Measurements from ENCODE around the gene PSMD3.

PSMD3 gene

DNA sequence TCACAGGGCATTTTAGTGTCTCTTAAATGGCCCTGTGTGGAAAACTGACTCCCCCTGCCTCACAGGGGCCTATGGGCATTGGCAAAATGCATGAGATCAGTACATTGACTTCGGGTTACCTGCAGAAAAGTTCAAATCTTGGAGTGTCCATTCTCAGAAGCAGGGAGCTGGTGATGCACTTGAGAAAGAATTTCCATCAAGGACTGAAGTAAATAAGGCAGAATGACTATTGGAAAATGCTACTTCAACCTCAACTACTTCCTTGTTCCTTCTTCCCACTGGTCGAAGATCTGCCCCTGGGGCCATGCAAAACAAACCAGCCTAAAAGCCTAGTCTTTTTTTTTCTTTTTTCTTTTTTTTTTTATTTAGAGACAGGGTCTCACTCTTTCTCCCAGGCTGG lies 31.6 kb upstream of the PSMD3 start:
- no peak for DNase-seq (ENCODE audit: low spot score)
- in situ Hi-C loops (cut with MboI; ENCODE audit: low pct_unique_long_range_greater_than_20kb, low sequenced_read_pairs, unreplicated experiment): no loop called here
- TF ChIP-seq, protein P1, sequence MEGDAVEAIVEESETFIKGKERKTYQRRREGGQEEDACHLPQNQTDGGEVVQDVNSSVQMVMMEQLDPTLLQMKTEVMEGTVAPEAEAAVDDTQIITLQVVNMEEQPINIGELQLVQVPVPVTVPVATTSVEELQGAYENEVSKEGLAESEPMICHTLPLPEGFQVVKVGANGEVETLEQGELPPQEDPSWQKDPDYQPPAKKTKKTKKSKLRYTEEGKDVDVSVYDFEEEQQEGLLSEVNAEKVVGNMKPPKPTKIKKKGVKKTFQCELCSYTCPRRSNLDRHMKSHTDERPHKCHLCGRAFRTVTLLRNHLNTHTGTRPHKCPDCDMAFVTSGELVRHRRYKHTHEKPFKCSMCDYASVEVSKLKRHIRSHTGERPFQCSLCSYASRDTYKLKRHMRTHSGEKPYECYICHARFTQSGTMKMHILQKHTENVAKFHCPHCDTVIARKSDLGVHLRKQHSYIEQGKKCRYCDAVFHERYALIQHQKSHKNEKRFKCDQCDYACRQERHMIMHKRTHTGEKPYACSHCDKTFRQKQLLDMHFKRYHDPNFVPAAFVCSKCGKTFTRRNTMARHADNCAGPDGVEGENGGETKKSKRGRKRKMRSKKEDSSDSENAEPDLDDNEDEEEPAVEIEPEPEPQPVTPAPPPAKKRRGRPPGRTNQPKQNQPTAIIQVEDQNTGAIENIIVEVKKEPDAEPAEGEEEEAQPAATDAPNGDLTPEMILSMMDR (IDR thresholded peaks at IDR 0.05; ENCODE audit: extremely low read depth, insufficient read depth, missing control alignments): no peak

DNA sequence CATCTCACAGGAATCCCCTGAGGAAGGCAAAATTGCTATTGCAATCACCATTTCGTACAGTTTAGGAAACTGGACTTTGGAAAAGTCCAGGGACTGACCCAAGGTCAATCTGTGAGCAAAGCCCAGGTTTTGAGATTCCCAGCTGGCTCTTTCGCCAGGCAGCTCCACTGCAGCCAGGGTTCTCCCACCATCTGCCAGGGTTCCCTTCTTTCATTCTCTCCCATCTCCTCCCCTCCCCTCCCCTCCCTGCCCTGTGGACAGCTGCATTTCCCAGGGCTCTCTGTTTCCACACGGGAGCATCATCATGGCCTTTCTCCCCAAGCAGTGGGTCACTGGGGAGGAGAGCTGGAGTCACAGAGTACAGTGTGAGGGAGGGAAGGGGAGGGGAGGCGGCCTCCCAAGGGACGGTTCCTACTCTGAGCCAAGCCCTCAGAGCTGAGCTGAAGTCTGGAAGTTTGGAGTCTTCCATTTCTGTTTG lies 29.7 kb upstream of the PSMD3 start:
- in situ Hi-C loops (cut with MboI; ENCODE audit: low pct_unique_long_range_greater_than_20kb, low sequenced_read_pairs, unreplicated experiment): no loop called here
- no peak for DNase-seq (ENCODE audit: low spot score)
- TF ChIP-seq, protein P1 (IDR thresholded peaks at IDR 0.05; ENCODE audit: extremely low read depth, insufficient read depth, missing control alignments): no peak

DNA sequence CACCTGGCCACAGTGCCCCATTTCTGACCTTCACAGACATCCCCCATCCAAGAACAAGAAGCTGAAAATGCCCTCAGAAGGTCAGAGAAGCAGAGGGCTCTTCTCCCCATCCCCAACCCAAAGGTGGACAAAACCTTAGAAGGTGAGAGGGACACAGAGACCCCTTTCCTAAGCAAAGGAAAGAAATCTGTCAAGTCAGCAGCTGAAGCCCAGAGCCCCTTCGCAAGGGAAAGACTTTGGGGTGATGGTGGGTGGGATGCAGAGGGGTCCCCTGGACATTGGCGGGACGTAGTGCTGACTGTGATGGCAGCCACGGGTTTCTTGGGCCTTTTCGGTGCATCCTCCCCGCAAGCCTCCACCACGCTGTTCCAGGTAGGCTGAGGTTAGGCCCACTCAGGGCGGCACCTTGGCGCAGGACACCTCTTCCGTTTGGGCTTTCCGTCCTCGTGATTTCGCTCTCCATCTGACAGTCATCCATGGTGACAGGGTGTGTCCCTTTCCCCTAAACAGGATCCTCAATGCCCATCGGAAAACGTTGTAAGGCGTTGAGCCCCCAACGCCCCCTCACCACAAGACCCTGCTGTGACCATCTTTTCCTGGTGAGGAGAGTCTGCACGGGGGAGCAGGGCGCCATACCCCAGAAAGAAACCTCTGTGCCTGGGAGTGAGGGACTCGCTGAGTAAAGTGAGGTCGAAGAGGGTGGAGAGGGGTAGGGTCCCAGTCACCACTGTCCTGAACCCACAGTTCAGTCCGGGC lies 28.5 kb upstream of the PSMD3 start:
- in situ Hi-C loops (cut with MboI; ENCODE audit: low pct_unique_long_range_greater_than_20kb, low sequenced_read_pairs, unreplicated experiment): no loop called here
- no peak for DNase-seq (ENCODE audit: low spot score)
- TF ChIP-seq, protein P1 (IDR thresholded peaks at IDR 0.05; ENCODE audit: extremely low read depth, insufficient read depth, missing control alignments): no peak

DNA sequence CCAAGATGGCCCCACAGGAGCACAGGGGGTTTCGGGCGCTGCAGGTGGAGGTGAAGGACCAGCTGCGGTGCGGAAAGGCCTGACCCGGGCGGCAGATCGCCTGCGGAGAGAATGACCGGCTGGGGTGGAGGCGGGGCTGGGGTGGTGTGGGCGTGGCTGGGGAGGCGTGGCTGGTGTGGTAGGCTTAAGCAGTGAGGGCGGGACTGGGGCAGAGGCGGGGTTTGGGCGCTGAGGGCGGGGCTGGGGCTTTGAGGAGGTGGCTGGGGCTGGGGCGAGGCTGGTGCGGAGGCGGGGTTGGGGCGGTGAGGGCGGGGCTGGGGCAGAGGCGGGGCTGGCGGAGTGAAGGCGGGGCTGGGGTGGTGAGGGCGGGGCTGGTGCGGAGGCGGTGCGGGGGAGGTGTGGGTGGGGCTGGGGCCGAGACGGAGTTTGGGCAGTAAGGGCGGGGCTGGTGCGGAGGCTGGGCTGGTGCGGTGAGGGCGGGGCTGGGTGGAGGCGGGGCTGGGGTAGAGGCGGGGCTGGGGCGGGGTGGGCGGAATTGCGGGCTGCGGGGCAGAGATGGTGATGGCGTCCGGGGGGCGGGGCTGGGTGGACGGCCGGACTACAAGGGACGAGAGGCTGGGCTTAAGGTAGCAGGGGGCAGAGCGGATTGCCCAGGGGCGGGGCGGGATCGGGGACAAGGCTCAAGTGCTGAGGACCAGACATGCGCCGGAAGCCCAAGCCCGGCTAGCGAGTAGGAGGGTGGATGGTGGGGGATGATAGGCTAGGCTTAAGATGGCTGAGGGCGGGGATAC lies 27.7 kb upstream of the PSMD3 start:
- TF ChIP-seq, protein P1 (IDR thresholded peaks at IDR 0.05; ENCODE audit: extremely low read depth, insufficient read depth, missing control alignments): no peak
- DNase-seq (ENCODE audit: low spot score): peak; percentile 99
- in situ Hi-C loops (cut with MboI; ENCODE audit: low pct_unique_long_range_greater_than_20kb, low sequenced_read_pairs, unreplicated experiment): no loop called here

DNA sequence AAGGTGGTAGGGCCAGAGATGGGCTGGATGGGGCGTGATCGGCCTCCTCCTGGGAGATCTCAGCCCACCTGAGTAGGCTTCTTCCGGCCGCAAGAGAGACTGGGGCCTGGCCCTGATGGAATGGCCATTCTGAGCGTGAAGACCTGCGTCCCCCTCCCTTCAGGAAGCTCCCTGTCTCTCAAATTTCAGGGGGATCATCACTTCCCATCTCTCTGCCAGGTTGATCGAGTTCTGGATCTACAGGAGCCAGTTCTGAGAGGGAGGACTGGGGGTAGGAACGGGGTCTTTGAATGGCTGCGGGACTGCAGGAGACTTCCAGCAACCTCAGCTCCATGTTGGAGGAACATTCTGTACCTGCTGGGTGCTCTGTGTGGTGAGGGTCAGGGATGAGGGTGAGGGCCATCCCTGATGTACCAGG lies 27.1 kb upstream of the PSMD3 start:
- in situ Hi-C loops (cut with MboI; ENCODE audit: low pct_unique_long_range_greater_than_20kb, low sequenced_read_pairs, unreplicated experiment): no loop called here
- TF ChIP-seq, protein P1 (IDR thresholded peaks at IDR 0.05; ENCODE audit: extremely low read depth, insufficient read depth, missing control alignments): no peak
- no peak for DNase-seq (ENCODE audit: low spot score)

DNA sequence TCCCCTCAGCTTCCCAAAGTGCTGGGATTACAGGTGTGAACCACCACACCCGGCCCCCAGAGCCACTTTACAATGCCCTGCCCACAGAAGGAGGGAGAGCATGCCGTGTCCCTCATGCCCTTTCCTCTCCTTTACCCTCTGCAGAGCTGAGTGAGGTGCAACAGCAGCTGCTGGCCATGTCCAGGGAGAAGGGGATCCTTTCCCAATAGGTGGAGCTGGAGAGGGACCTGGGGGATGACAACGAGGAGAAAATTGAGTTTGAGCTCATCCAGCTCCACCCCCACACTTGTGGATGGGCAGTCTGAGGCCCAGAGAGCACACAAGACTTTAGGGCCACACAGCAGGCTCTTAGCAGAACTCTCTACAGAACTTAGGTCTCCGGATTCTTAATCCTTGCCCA lies 25.7 kb upstream of the PSMD3 start:
- TF ChIP-seq, protein P1 (IDR thresholded peaks at IDR 0.05; ENCODE audit: extremely low read depth, insufficient read depth, missing control alignments): no peak
- in situ Hi-C loops (cut with MboI; ENCODE audit: low pct_unique_long_range_greater_than_20kb, low sequenced_read_pairs, unreplicated experiment): no loop called here

More for the DNA sequence above, 25.7 kb upstream of the PSMD3 start:
- no peak for DNase-seq (ENCODE audit: low spot score)

Measured in GM13977 (cell line).